Osteoblast (primary cell): Measurements from ENCODE around the gene MAGEA2. TPM values are rescaled to one million over a fixed set of nuclear protein-coding genes. Genes with fewer than 3 reads are reported as not detected.
A peak's percentile ranks its signal among the peaks of the same experiment; 100 is the strongest.
"Not testable (repeated sequence)": the region's sequence is repeated elsewhere in the genome, so short reads cannot be mapped to it uniquely, and the experiment has no call there.

Experiments used
- DNase-seq: peaks from one replicate; pipeline ENCODE4 v3.0.0; 2011; ENCODE audit warnings: low spot score, mixed read lengths; ENCODE audit not compliant: insufficient read length; ENCODE audit errors: missing footprints
- H2AFZ ChIP-seq: 2 replicates; pipeline ENCODE4 v1.6.0; 2011; ENCODE audit warnings: mild to moderate bottlenecking, low read length
- H3K27ac ChIP-seq: 2 replicates; pipeline ENCODE4 v1.5.1; 2011; ENCODE audit warnings: mild to moderate bottlenecking, low read depth, low read length, moderate library complexity
- H3K27me3 ChIP-seq: 2 replicates; pipeline ENCODE4 v1.6.0; 2012; ENCODE audit warnings: mild to moderate bottlenecking, control low read depth, inconsistent platforms, low read length, moderate library complexity; ENCODE audit not compliant: insufficient read depth
- H3K36me3 ChIP-seq: 2 replicates; pipeline ENCODE4 v1.5.1; 2011; ENCODE audit warnings: mild to moderate bottlenecking, low read length, control low read depth, moderate library complexity; ENCODE audit not compliant: insufficient read depth
- H3K4me1 ChIP-seq: 2 replicates; pipeline ENCODE4 v1.5.1; 2011; ENCODE audit warnings: mild to moderate bottlenecking, low read length, control low read depth, moderate library complexity; ENCODE audit not compliant: insufficient read depth
- H3K4me2 ChIP-seq: 2 replicates; pipeline ENCODE4 v1.6.0; 2011; ENCODE audit warnings: mild to moderate bottlenecking, low read length; ENCODE audit not compliant: insufficient read depth
- H3K4me3 ChIP-seq: fragments of 200-600 bp; sonication (generic); 3 replicates; pipeline ENCODE4 v1.5.1; 2012; ENCODE audit warnings: mild to moderate bottlenecking, low read length, inconsistent platforms; ENCODE audit not compliant: insufficient read depth
- H3K79me2 ChIP-seq: 2 replicates; pipeline ENCODE4 v1.6.0; 2012; ENCODE audit warnings: mild to moderate bottlenecking, low read length, control low read depth, inconsistent platforms; ENCODE audit not compliant: insufficient read depth
- H3K9me3 ChIP-seq: 2 replicates; pipeline ENCODE4 v1.5.1; 2011; ENCODE audit warnings: low read depth, low read length, control low read depth
- H4K20me1 ChIP-seq: 2 replicates; pipeline ENCODE4 v1.6.0; 2012; ENCODE audit warnings: mild to moderate bottlenecking, low read length, control low read depth; ENCODE audit not compliant: insufficient read depth
- total RNA-seq: library from RNA; depleted of rRNA; stranded (reverse); fragments of >200 nt; gene quantifications from 2 replicates; pipeline ENCODE4 v1.2.3, GENCODE V29; 2012
- TF ChIP-seq, protein P1 (sequence below): IDR thresholded peaks from 2 replicates; pipeline ENCODE4 v1.5.1; 2011; ENCODE audit warnings: mild to moderate bottlenecking, low read depth, low read length, moderate library complexity; ENCODE audit errors: extremely low read depth

The MAGEA2 gene
- total RNA-seq, 1 donor, result not detected

DNA sequence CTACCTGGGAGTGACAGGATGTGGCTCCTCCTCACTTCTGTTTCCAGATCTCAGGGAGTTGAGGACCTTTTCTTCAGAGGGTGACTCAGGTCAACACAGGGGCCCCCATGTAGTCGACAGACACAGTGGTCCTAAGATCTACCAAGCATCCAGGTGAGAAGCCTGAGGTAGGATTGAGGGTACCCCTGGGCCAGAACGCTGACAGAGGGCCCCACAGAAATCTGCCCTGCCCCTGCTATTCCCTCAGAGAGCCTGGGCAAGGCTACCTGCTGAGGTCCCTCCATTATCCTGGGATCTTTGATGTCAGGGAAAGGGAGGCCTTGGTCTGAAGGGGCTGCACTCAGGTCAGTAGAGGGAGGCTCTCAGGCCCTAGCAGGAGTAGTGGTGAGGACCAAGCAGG, 18.5 kb downstream of the MAGEA2 start:
- Histone ChIP-seq H3K4me2 (no peak overlapping the region), H3K36me3 (no peaks in the 10 kb centered on the region), H3K9me3 (no peaks in the 10 kb centered on the region), H3K79me2 (no peaks in the 10 kb centered on the region), H2AFZ (no peak overlapping the region), H3K27me3 (no peaks in the 10 kb centered on the region), H3K27ac (no peak overlapping the region), H4K20me1 (no peaks in the 10 kb centered on the region), H3K4me3 (no peak overlapping the region), H3K4me1 (no peaks in the 10 kb centered on the region)
- TF ChIP-seq, protein P1, sequence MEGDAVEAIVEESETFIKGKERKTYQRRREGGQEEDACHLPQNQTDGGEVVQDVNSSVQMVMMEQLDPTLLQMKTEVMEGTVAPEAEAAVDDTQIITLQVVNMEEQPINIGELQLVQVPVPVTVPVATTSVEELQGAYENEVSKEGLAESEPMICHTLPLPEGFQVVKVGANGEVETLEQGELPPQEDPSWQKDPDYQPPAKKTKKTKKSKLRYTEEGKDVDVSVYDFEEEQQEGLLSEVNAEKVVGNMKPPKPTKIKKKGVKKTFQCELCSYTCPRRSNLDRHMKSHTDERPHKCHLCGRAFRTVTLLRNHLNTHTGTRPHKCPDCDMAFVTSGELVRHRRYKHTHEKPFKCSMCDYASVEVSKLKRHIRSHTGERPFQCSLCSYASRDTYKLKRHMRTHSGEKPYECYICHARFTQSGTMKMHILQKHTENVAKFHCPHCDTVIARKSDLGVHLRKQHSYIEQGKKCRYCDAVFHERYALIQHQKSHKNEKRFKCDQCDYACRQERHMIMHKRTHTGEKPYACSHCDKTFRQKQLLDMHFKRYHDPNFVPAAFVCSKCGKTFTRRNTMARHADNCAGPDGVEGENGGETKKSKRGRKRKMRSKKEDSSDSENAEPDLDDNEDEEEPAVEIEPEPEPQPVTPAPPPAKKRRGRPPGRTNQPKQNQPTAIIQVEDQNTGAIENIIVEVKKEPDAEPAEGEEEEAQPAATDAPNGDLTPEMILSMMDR, result no peak
- DNase-seq, result no peak

DNA sequence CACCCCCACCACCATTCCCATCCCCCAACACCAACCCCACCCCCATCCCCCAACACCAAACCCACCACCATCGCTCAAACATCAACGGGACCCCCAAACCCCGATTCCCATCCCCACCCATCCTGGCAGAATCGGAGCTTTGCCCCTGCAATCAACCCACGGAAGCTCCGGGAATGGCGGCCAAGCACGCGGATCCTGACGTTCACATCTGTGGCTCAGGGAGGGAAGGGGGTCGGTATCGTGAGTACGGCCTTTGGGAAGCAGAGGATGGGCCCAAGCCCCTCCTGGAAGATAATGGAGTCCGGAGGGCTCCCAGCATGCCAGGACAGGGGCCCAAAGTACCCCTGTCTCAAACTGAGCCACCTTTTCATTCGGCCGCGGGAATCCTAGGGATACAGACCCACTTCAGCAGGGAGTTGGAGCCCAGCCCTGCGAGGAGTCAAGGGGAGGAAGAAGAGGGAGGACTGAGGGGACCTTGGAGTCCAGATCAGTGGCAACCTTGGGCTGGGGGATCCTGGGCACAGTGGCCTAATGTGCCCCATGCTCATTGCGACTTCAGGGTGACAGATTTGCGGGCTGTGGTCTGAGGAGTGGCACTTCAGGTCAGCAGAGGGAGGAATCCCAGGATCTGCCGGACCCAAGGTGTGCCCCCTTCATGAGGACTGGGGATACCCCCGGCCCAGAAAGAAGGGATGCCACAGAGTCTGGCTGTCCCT, 19.3 kb downstream of the MAGEA2 start:
- H4K20me1 ChIP-seq, H3K4me1 ChIP-seq, H3K9me3 ChIP-seq, H3K4me2 ChIP-seq, H3K27me3 ChIP-seq, H3K4me3 ChIP-seq, H3K79me2 ChIP-seq, H3K36me3 ChIP-seq, H3K27ac ChIP-seq, H2AFZ ChIP-seq: not testable (repeated sequence)
- DNase-seq, result peak; percentile 6

DNA sequence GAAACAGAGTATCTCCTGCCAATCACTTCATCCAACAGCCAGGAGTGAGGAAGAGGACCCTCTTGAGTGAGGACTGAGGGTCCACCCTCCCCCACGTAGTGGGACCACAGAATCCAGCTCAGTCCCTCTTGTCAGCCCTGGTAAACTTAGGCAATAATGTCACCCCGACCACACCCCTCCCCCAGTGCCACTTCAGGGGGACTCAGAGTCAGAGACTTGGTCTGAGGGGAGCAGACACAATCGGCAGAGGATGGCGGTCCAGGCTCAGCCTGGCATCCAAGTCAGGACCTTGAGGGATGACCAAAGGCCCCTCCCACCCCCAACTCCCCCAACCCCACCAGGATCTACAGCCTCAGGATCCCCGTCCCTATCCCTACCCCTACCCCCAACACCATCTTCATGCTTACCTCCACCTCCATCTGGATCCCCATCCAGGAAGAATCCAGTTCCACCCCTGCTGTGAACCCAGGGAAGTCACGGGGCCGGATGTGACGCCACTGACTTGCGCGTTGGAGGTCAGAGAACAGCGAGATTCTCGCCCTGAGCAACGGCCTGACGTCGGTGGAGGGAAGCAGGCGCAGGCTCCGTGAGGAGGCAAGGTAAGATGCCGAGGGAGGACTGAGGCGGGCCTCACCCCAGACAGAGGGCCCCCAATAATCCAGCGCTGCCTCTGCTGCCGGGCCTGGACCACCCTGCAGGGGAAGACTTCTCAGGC, 20.2 kb downstream of the MAGEA2 start, which contains the start of the genes CSAG1 and MAGEA12:
Gene CSAG1 (minus strand): TSS at position 461 of the 715 bp plus-strand sequence. CDS start 1,261 bp downstream, outside the sequence.
Gene MAGEA12 (plus strand): TSS at position 497 of the 715 bp plus-strand sequence. CDS start 2,405 bp downstream, outside the sequence.
- H3K4me2 ChIP-seq, result no peak within 1 kb of the TSS
- no peak within 1 kb of the TSS for H3K4me3 ChIP-seq
- H2AFZ ChIP-seq, result no peak within 1 kb of the TSS
- H3K9me3 ChIP-seq, result no peaks in the 10 kb centered on the region
- TF ChIP-seq, protein P1, result no peak
- no peak for DNase-seq
- no peaks in the 10 kb centered on the region for H3K4me1 ChIP-seq
- no peaks in the 10 kb centered on the region for H3K36me3 ChIP-seq
- no peak within 1 kb of the TSS for H3K27ac ChIP-seq
- H3K27me3 ChIP-seq, result no peaks in the 10 kb centered on the region
- H3K79me2 ChIP-seq, result no peaks in the 10 kb centered on the region
- no peaks in the 10 kb centered on the region for H4K20me1 ChIP-seq

DNA sequence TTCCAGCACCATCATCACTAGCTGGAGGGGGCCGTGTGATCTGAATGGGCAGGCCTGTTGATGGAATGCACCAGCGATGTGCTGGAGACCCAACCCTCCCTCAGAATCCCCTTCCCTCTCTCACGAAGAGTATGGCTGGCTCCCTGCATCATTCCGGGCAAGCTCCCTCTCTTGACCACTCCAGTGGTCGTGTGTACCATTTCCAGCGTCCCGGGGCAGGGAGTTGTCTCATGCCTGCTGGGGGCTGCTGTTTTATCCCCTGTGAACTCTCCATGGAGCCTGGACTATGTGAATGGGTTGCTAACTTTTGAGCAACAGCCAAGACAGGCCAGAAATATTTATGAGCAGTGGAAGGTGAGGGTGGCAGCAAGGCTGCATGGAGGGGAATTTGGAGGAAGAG, 28.2 kb downstream of the MAGEA2 start:
- Histone ChIP-seq H3K4me2 (no peak overlapping the region), H3K36me3 (no peaks in the 10 kb centered on the region), H3K27ac (no peak overlapping the region), H3K79me2 (no peaks in the 10 kb centered on the region), H3K9me3 (no peaks in the 10 kb centered on the region), H3K4me3 (no peak overlapping the region), H3K4me1 (no peaks in the 10 kb centered on the region), H3K27me3 (no peaks in the 10 kb centered on the region), H4K20me1 (no peaks in the 10 kb centered on the region), H2AFZ (no peak overlapping the region)
- DNase-seq, result no peak
- TF ChIP-seq, protein P1, result no peak

DNA sequence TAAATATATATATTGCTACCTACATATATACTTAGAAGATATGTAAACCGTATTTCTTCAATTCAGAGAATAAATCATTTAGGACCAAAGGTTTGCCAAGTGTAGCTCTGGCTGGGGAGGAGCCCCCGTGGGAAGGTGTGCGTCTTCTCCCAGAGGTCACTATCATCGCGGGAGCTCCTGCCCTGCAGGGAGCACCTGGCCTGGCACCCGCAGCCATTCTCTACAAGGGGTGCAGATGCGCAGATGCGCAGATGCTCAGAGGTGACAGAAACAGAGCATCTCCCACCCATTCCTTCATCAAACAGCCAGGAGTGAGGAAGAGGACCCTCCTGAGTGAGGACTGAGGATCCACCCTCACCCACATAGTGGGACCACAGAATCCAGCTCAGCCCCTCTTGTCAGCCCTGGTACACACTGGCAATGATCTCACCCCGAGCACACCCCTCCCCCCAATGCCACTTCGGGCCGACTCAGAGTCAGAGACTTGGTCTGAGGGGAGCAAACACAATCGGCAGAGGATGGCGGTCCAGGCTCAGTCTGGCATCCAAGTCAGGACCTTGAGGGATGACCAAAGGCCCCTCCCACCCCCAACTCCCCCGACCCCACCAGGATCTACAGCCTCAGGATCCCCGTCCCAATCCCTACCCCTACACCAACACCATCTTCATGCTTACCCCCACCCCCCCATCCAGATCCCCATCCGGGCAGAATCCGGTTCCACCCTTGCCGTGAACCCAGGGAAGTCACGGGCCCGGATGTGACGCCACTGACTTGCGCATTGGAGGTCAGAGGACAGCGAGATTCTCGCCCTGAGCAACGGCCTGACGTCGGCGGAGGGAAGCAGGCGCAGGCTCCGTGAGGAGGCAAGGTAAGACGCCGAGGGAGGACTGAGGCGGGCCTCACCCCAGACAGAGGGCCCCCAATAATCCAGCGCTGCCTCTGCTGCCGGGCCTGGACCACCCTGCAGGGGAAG, 39.5 kb downstream of the MAGEA2 start, which contains the start of gene MAGEA2B:
Gene MAGEA2B (plus strand): TSS at position 814 of the 973 bp plus-strand sequence. CDS start 2,479 bp downstream, outside the sequence.
- not testable (repeated sequence) for H4K20me1 ChIP-seq, H3K4me3 ChIP-seq, H3K36me3 ChIP-seq, H3K4me1 ChIP-seq, H2AFZ ChIP-seq, H3K79me2 ChIP-seq, H3K27me3 ChIP-seq, DNase-seq, H3K27ac ChIP-seq, H3K9me3 ChIP-seq, H3K4me2 ChIP-seq

DNA sequence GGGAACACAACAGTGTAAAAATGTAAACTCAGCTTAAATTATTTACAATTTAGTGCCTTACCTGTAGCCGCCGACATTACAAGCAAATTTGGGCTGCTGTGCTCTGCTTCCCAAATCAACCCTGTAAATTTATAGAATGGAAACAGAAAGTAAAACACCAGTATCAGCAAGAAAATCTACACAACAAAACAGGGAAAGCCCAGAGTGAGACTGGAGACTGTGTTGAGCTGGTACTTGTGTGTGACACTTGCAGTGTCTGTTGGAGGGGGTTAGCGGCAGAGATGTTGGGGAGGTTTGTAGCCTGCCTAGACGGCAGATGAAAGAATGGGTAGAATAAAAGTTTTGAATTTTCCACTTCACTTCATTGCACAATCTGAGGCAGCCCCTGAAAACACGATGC, 40.4 kb downstream of the MAGEA2 start:
- not testable (repeated sequence) for H3K79me2 ChIP-seq, H2AFZ ChIP-seq, H3K27ac ChIP-seq, H3K9me3 ChIP-seq, H3K36me3 ChIP-seq, H4K20me1 ChIP-seq, DNase-seq, H3K27me3 ChIP-seq, H3K4me1 ChIP-seq, H3K4me3 ChIP-seq, H3K4me2 ChIP-seq
